Measurements from ENCODE around the gene CPNE5.
"Not testable (repeated sequence)": the region's sequence is repeated elsewhere in the genome, so short reads cannot be mapped to it uniquely, and the experiment has no call there.

CPNE5 gene

DNA sequence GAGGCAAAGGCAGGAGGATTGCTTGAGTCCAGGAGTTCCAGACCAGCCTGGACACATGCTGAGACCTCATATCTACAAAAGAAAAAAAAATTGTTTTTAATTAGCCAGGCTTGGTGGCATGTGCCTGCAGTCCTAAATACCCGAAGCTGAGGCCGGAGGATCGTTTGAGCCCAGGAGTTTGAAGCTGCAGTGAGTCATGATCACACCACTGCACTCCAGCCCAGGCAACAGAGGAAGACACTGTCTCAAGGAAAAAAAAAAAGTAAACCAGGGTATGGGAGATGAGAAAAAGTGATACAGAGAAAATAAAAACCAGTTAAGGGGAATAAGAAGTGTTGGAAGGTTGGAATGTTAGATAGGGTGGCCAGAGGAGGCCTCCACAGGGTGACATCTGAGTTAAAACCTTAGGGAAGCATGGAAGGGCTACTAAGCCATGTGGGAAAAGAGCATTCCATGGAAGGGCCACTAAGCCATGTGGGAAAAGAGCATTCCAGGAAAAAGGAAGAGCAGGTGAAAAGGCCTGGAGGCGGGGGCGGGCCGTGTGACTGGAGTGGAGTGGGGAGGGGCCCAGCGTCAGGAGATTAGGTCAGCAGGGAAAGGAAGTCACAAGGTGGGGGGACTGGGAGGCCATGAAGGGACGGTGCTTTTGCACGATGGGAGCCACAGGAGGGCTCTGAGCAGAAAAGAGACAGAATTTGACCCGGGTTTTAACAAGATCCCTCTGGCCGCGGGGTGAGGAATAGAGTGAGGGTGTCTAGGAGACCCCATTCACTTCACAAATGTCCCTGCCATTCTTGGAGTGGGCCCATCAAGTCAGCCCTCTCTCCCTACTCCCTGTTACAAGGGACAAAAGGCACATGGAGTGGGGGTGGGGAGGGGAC is 18.3 kb downstream of the CPNE5 start:
- TF ChIP-seq TAF1 (IDR thresholded peaks at IDR 0.05; ENCODE audit: borderline replicate concordance, low read depth, low read length) (no peak), POLR2AphosphoS5 (IDR thresholded peaks at IDR 0.05; ENCODE audit: low read depth, low read length) (no peak), POLR2A (IDR thresholded peaks at IDR 0.05; ENCODE audit: low read depth, low read length) (no peak)
- DNase-seq (ENCODE audit: insufficient read length) (no peak), FAIRE-seq (no peak)

- TF ChIP-seq POLR2A (IDR thresholded peaks at IDR 0.05; ENCODE audit: low read depth, low read length) (no peak), TAF1 (IDR thresholded peaks at IDR 0.05; ENCODE audit: borderline replicate concordance, low read depth, low read length) (no peak), POLR2AphosphoS5 (IDR thresholded peaks at IDR 0.05; ENCODE audit: low read depth, low read length) (no peak)
- FAIRE-seq (no peak), DNase-seq (ENCODE audit: insufficient read length) (no peak)
Observed at GRCh38 chr6:36818756-36819155, 20.5 kb downstream of the CPNE5 start.

DNA sequence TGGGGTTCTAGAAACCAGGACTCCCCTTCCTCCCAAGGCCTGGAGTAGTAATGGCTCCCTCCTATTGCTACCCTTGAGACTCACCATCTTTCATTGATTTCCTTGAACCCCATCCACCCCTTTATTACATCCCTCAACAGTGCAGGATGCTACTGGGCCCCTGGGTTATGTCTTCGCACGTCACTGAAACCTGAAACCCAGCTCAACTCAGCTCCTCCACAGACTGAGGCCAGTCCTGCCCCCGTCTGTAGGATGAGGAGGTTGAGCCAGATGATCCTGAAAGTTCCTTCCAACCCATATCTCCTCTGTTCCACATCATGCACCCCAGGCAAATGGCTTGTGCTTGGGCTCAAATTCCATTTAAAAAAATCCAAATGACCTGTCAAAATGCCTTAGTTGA is 21.4 kb downstream of the CPNE5 start:
- TF ChIP-seq POLR2AphosphoS5 (IDR thresholded peaks at IDR 0.05; ENCODE audit: low read depth, low read length) (no peak), TAF1 (IDR thresholded peaks at IDR 0.05; ENCODE audit: borderline replicate concordance, low read depth, low read length) (no peak), POLR2A (IDR thresholded peaks at IDR 0.05; ENCODE audit: low read depth, low read length) (no peak)
- DNase-seq (ENCODE audit: insufficient read length) (no peak), FAIRE-seq (no peak)

- FAIRE-seq: no peak
- DNase-seq (ENCODE audit: insufficient read length): no peak
- no peak for TF ChIP-seq TAF1 (IDR thresholded peaks at IDR 0.05; ENCODE audit: borderline replicate concordance, low read depth, low read length)
- no peak for TF ChIP-seq POLR2AphosphoS5 (IDR thresholded peaks at IDR 0.05; ENCODE audit: low read depth, low read length)
Observed at GRCh38 chr6:36817176-36817817, 21.9 kb downstream of the CPNE5 start.

DNA sequence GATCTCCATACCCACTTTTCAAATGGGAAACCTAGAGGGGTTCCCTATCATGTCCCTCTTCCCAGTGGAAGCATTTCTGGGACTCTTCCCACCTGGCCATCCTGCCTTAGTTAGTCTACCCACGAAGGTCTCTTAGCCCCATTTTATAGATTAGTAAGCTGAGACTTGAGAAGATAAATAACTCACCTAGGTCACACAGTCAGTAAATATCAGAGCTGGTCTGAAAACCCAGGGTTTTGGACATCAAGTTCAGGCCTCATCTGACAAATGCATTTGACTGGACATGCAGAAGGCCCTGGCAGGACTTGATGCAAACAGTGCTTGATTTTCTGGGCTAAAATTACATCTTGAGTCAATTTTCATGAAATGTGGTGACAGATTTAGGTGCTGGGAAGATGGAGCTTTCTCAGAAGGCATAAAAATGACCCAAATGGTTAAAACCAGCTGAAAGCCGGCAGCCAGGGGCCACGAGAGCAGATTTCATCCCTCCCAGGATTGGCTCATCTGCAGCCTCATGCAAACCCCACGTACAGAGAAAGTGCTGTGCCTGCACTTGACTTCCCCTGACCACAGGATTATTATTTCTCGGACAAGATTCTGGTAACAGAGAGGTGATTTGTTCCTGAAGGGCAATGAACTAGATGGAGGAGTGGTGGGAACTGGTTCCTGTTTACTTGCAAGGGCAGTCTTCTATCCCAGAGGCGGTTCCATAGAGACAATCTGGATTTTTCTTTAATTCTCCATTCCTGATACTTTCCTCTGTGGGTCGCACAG is 23.1 kb downstream of the CPNE5 start:
- TF ChIP-seq POLR2A (IDR thresholded peaks at IDR 0.05; ENCODE audit: low read depth, low read length) (no peak), TAF1 (IDR thresholded peaks at IDR 0.05; ENCODE audit: borderline replicate concordance, low read depth, low read length) (no peak), POLR2AphosphoS5 (IDR thresholded peaks at IDR 0.05; ENCODE audit: low read depth, low read length) (no peak)
- no peak for FAIRE-seq

DNA sequence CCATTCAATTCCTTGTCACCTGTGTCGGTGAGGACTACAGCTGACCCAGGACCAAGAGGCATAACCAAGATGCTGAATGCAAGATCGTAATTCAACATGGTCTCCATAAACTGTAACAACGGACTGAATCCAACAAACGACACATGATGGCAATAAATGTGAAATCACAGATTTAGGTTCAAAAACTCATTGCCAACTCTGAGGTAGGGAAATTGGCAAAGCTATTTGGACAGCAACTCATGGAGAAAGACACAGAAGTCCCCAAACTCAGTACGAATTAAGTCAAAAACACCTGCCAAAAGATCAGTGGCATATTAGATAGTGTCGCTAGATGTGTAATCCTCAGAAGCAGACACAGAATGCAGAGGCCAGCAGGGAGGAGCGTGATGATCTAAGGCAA is 25.0 kb downstream of the CPNE5 start:
- no peak for DNase-seq (ENCODE audit: insufficient read length)
- TF ChIP-seq POLR2AphosphoS5 (IDR thresholded peaks at IDR 0.05; ENCODE audit: low read depth, low read length) (no peak), POLR2A (IDR thresholded peaks at IDR 0.05; ENCODE audit: low read depth, low read length) (no peak), TAF1 (IDR thresholded peaks at IDR 0.05; ENCODE audit: borderline replicate concordance, low read depth, low read length) (no peak)
- FAIRE-seq: no peak

More for the DNA sequence above, 23.1 kb downstream of the CPNE5 start:
- DNase-seq (ENCODE audit: insufficient read length): no peak

DNA sequence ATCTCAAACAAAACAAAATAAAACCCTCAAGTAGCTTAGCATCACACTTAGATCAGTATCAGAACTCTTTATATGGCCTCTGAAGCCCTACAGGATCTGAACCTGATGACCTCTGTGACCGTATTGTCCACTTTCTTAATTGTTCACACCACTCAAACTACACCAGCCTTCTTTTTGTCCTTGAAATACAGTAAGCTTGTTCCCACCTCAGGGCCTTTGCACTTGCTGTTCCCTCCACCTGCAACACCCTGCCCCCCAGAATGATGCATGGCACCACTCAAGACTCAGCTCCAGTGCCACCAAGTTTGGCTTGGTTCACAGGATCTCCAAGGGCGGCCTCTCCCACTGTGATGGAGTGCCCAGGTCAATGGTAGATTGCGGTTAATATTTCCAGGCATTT is 25.7 kb downstream of the CPNE5 start:
- no peak for TF ChIP-seq TAF1 (IDR thresholded peaks at IDR 0.05; ENCODE audit: borderline replicate concordance, low read depth, low read length)
- TF ChIP-seq POLR2A (IDR thresholded peaks at IDR 0.05; ENCODE audit: low read depth, low read length): no peak
- TF ChIP-seq POLR2AphosphoS5 (IDR thresholded peaks at IDR 0.05; ENCODE audit: low read depth, low read length): no peak
- DNase-seq (ENCODE audit: insufficient read length): no peak
- no peak for FAIRE-seq

GRCh38 chr6:36813047-36813446 is 26.2 kb downstream of the CPNE5 start:
- not testable (repeated sequence) for FAIRE-seq; DNase-seq (ENCODE audit: insufficient read length)

DNA sequence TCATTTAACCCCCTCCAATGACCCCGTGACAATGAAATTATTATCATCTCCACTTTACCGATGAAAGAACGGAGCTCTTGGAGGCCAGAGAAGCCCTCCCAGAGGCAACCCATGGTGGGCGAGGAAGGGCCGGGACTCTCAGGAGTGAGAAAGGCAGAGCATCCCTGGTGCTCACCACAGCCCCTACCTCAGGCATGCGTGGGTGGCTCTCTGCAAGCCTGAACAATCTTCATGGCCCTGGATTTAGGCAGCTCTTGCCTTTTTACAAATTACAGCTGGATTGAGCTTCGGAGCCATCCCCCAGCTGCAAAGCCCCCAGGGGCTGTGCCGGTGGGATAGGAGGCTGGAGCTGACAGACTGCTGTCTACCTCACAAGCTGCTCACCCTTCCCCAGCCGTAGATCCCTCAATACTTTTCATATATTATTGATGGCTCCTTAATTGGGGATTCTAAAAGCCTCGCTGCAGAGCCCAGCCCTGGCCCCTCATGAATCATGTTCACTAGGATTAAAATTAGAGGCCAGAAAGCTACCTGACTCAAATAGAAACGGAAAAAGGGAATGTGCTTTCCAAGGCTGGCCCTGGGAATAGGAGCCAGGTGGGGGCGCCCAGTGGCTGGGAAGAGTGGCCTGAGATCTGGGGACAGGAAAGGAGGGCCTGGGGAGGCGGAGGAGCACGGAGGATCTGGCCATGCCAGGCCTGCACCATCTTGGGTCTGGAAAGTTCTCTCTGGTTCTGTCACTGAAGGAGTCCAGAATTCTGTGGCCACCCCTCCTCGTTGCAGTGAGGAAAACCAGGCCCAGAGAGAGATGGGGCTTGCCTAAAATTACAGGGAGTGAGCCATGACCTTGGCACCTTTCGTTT is 29.1 kb downstream of the CPNE5 start:
- no peak for FAIRE-seq
- TF ChIP-seq TAF1 (IDR thresholded peaks at IDR 0.05; ENCODE audit: borderline replicate concordance, low read depth, low read length): no peak
- no peak for TF ChIP-seq POLR2AphosphoS5 (IDR thresholded peaks at IDR 0.05; ENCODE audit: low read depth, low read length)
- TF ChIP-seq POLR2A (IDR thresholded peaks at IDR 0.05; ENCODE audit: low read depth, low read length): no peak
- DNase-seq (ENCODE audit: insufficient read length): no peak

DNA sequence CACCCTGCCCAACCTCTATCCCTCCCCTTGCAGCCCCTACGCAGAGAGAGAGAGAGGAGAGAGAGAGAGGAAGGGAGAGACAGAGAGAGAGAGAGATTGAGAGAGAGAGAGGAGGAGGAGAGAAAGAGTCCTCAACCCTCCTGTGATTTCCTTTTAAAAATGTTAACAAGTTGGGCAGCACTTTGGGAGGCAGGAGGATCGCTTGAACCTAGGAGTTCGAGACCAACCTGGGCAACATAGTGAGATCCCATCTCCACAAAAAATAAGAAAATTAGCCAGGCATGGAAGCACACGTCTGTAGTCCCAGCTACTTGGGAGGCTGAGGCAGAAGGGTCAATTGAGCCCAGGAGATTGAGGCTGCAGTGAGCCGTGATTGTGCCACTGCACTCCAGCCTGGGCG is 30.1 kb downstream of the CPNE5 start:
- TF ChIP-seq TAF1 (IDR thresholded peaks at IDR 0.05; ENCODE audit: borderline replicate concordance, low read depth, low read length) (no peak), POLR2AphosphoS5 (IDR thresholded peaks at IDR 0.05; ENCODE audit: low read depth, low read length) (no peak), POLR2A (IDR thresholded peaks at IDR 0.05; ENCODE audit: low read depth, low read length) (no peak)
- FAIRE-seq: no peak
- no peak for DNase-seq (ENCODE audit: insufficient read length)

DNA sequence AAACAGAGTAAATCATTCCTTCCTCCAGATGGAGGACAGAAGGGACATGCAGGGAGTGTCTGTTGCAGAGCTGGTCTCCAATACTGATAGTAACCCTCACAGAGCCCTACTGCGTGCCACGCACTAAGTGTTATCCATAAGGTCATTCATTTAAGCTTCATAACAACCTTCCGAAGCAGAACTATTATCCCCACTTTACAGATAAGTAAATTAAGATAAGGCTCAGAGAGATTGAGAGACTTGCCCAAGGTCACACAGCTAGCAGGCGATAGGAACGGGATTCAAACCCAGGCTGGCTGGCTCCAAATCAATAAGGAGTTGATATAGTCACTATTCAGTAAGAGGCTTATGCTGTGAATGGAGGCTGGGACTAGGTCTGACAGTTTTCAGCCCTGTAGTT is 30.6 kb downstream of the CPNE5 start:
- FAIRE-seq: no peak
- TF ChIP-seq POLR2AphosphoS5 (IDR thresholded peaks at IDR 0.05; ENCODE audit: low read depth, low read length) (no peak), POLR2A (IDR thresholded peaks at IDR 0.05; ENCODE audit: low read depth, low read length) (no peak), TAF1 (IDR thresholded peaks at IDR 0.05; ENCODE audit: borderline replicate concordance, low read depth, low read length) (no peak)
- no peak for DNase-seq (ENCODE audit: insufficient read length)
